Mesenchymal stem cell (in vitro differentiated cells and primary cell): ENCODE data around the gene NOP58.
A peak's percentile ranks its signal among the peaks of the same experiment; 100 is the strongest.
"Not testable (repeated sequence)": the region's sequence is repeated elsewhere in the genome, so short reads cannot be mapped to it uniquely, and the experiment has no call there.

Experiments used
- DNase-seq: peaks from one replicate; pipeline ENCODE4 v3.0.0-alpha.2; 2013
- H2AFZ ChIP-seq: one replicate; pipeline ENCODE4 v1.6.1; 2013; ENCODE audit warnings: low read depth, mild to moderate bottlenecking, control low read depth, inconsistent platforms, low read length, moderate library complexity
- H2AK5ac ChIP-seq: 2 replicates; pipeline ENCODE4 v1.6.1; 2013; ENCODE audit warnings: low read length, moderate library complexity, mild to moderate bottlenecking, inconsistent platforms; ENCODE audit not compliant: severe bottlenecking
- H2BK120ac ChIP-seq: one replicate; pipeline ENCODE4 v1.6.1; 2013; ENCODE audit warnings: low read depth, mild to moderate bottlenecking, inconsistent platforms, low read length, moderate library complexity
- H2BK12ac ChIP-seq, 2 experiments: one replicate each; pipeline ENCODE4 v1.6.1; 2013; ENCODE audit warnings: inconsistent platforms in 2 of 2, low read length in 2 of 2, mild to moderate bottlenecking in 2 of 2, moderate library complexity in 2 of 2, control low read depth in 1 of 2
- H2BK15ac ChIP-seq: one replicate; pipeline ENCODE4 v1.6.1; 2013; ENCODE audit warnings: mild to moderate bottlenecking, low read depth, inconsistent platforms; ENCODE audit not compliant: poor library complexity, severe bottlenecking
- H2BK5ac ChIP-seq: 2 replicates; pipeline ENCODE4 v1.6.1; 2013; ENCODE audit warnings: low read depth, mild to moderate bottlenecking, low read length, control low read depth, inconsistent platforms; ENCODE audit not compliant: poor library complexity, severe bottlenecking
- H3K14ac ChIP-seq, 2 experiments: one replicate each; pipeline ENCODE4 v1.6.1; 2013; ENCODE audit warnings: inconsistent platforms in 2 of 2, low read length in 2 of 2, control low read depth in 1 of 2, mild to moderate bottlenecking in 1 of 2, moderate library complexity in 1 of 2
- H3K18ac ChIP-seq, 2 experiments: one replicate each; pipeline ENCODE4 v1.6.1; 2013; ENCODE audit warnings: inconsistent platforms in 2 of 2, low read length in 2 of 2, control low read depth in 1 of 2, low read depth in 1 of 2, mild to moderate bottlenecking in 1 of 2
- H3K23ac ChIP-seq, 2 experiments: one replicate each; pipeline ENCODE4 v1.6.1; 2013; ENCODE audit warnings: inconsistent platforms in 2 of 2, low read length in 2 of 2, mild to moderate bottlenecking in 2 of 2, moderate library complexity in 2 of 2, control low read depth in 1 of 2
- H3K27ac ChIP-seq: 2 replicates; pipeline ENCODE4 v1.5.1; 2013; ENCODE audit warnings: mild to moderate bottlenecking, moderate library complexity, low read length, control low read depth, inconsistent platforms; ENCODE audit not compliant: poor library complexity, severe bottlenecking
- H3K27me3 ChIP-seq, 2 experiments: 2 replicates each; pipeline versions ENCODE4 v1.6.1 to v1.7.0; 2013; ENCODE audit warnings: low read length in 2 of 2, mild to moderate bottlenecking in 2 of 2, moderate library complexity in 2 of 2, control low read depth in 1 of 2, inconsistent platforms in 1 of 2; ENCODE audit not compliant: control insufficient read depth in 1 of 2, insufficient read depth in 1 of 2
- H3K36me3 ChIP-seq, 2 experiments: 2 replicates each; pipeline versions ENCODE4 v1.6.1 to v1.7.0; 2013; ENCODE audit warnings: low read length in 2 of 2, control low read depth in 1 of 2, inconsistent platforms in 1 of 2, low read depth in 1 of 2, mild to moderate bottlenecking in 1 of 2; ENCODE audit not compliant: insufficient read depth in 2 of 2, control insufficient read depth in 1 of 2
- H3K4ac ChIP-seq, 2 experiments: one replicate each; pipeline ENCODE4 v1.6.1; 2013; ENCODE audit warnings: inconsistent platforms in 2 of 2, low read length in 2 of 2, mild to moderate bottlenecking in 2 of 2, moderate library complexity in 2 of 2, control low read depth in 1 of 2, low read depth in 1 of 2
- H3K4me1 ChIP-seq: 2 replicates; pipeline ENCODE4 v1.6.1; 2013; ENCODE audit warnings: low read depth, low read length, control low read depth; ENCODE audit not compliant: control insufficient read depth, insufficient read depth
- H3K4me2 ChIP-seq: 2 replicates; pipeline ENCODE4 v1.6.1; 2013; ENCODE audit warnings: low read length, mild to moderate bottlenecking, inconsistent platforms; ENCODE audit not compliant: poor library complexity, severe bottlenecking
- H3K4me3 ChIP-seq, 2 experiments: 2 replicates each; pipeline versions ENCODE4 v1.5.1 to v1.7.0; 2013; ENCODE audit warnings: low read length in 2 of 2, mild to moderate bottlenecking in 2 of 2, control low read depth in 1 of 2, low read depth in 1 of 2; ENCODE audit not compliant: insufficient read depth in 1 of 2
- H3K79me1 ChIP-seq: replicated peaks from 2 replicates; pipeline ENCODE4 v1.6.1; 2013; ENCODE audit warnings: mild to moderate bottlenecking, control low read depth, low read length, inconsistent platforms; ENCODE audit not compliant: poor library complexity, severe bottlenecking
- H3K9ac ChIP-seq: 2 replicates; pipeline ENCODE4 v1.7.0; 2013; ENCODE audit warnings: mild to moderate bottlenecking, low read length, moderate library complexity
- H3K9me3 ChIP-seq: 2 replicates; pipeline ENCODE4 v1.7.0; 2013; ENCODE audit warnings: mild to moderate bottlenecking, low read length; ENCODE audit not compliant: control insufficient read depth
- H4K8ac ChIP-seq: one replicate; pipeline ENCODE4 v1.6.1; 2013; ENCODE audit warnings: inconsistent platforms, mild to moderate bottlenecking, low read length, moderate library complexity
- H4K91ac ChIP-seq: one replicate; pipeline ENCODE4 v1.6.1; 2013; ENCODE audit warnings: mild to moderate bottlenecking, low read length, inconsistent platforms
- WGBS: methylation state at CpG from one replicate; pipeline ENCODE4 v1.1.7; 2013; ENCODE audit warnings: mixed read lengths; 5-methylcytosine and 5-hydroxymethylcytosine counted together

Gene NOP58

GRCh38 chr2:202317080-202317857, 51.7 kb downstream of the NOP58 start:
- Histone ChIP-seq H3K4me2 (no peak overlapping the region), H3K9ac (no peak overlapping the region), H3K18ac (no peak overlapping the region), H4K91ac (no peak overlapping the region), H3K4me1 (no peaks in the 10 kb centered on the region), H2BK120ac (no peak overlapping the region), H2BK5ac (no peak overlapping the region), H3K4me3 (no peak overlapping the region), H2AFZ (no peak overlapping the region), H2AK5ac (no peak overlapping the region), H3K14ac (no peak overlapping the region), H3K4ac (no peak overlapping the region), H2BK12ac (no peak overlapping the region), H2BK15ac (no peak overlapping the region), H3K23ac (no peak overlapping the region), H3K27me3 (no peaks in the 10 kb centered on the region), H3K36me3 (peaks cover 3 to 17% of the 10 kb centered on the region in 2 experiments), H4K8ac (no peak overlapping the region), H3K79me1 (no peaks in the 10 kb centered on the region), H3K9me3 (no peaks in the 10 kb centered on the region), H3K27ac (no peak overlapping the region)
- peak; percentile 63 for DNase-seq
- 46% methylated on average over 5 of the region's 6 CpGs for WGBS

GRCh38 chr2:202320362-202320761, 54.8 kb downstream of the NOP58 start:
- H3K4me2 ChIP-seq, H2AK5ac ChIP-seq, H3K18ac ChIP-seq, H2BK120ac ChIP-seq, H3K14ac ChIP-seq, H3K27me3 ChIP-seq, H2BK12ac ChIP-seq, H2BK5ac ChIP-seq, H3K23ac ChIP-seq, H2AFZ ChIP-seq, H2BK15ac ChIP-seq, H3K9me3 ChIP-seq, H3K79me1 ChIP-seq, H3K9ac ChIP-seq, H3K4ac ChIP-seq, H3K27ac ChIP-seq, H4K8ac ChIP-seq, H4K91ac ChIP-seq, H3K4me3 ChIP-seq, DNase-seq, H3K4me1 ChIP-seq: not testable (repeated sequence)
- H3K36me3 ChIP-seq = peaks cover 0 to 41% of the 10 kb centered on the region in 2 experiments
- 100% methylated on average over 3 of the region's 3 CpGs for WGBS

- H2BK12ac ChIP-seq = no peak overlapping the region
- 97% methylated on average over 3 of the region's 3 CpGs for WGBS
- no peak overlapping the region for H2BK120ac ChIP-seq
- no peak overlapping the region for H3K14ac ChIP-seq
- H3K4ac ChIP-seq = no peak overlapping the region
- no peak overlapping the region for H3K4me3 ChIP-seq
- H2AK5ac ChIP-seq = no peak overlapping the region
- H3K9ac ChIP-seq = no peak overlapping the region
- no peaks in the 10 kb centered on the region for H3K27me3 ChIP-seq
- H3K23ac ChIP-seq = no peak overlapping the region
- no peaks in the 10 kb centered on the region for H3K79me1 ChIP-seq
- H3K9me3 ChIP-seq = no peaks in the 10 kb centered on the region
- no peak overlapping the region for H3K4me2 ChIP-seq
- H3K4me1 ChIP-seq = no peaks in the 10 kb centered on the region
- H2BK15ac ChIP-seq = no peak overlapping the region
- no peak overlapping the region for H4K8ac ChIP-seq
- no peak overlapping the region for H2AFZ ChIP-seq
- no peak overlapping the region for H4K91ac ChIP-seq
- H3K18ac ChIP-seq = no peak overlapping the region
- H2BK5ac ChIP-seq = no peak overlapping the region
- DNase-seq = no peak
- no peak overlapping the region for H3K27ac ChIP-seq
- H3K36me3 ChIP-seq = peaks cover 0 to 44% of the 10 kb centered on the region in 2 experiments
Measured at GRCh38 chr2:202322435-202322834, 56.9 kb downstream of the NOP58 start.

GRCh38 chr2:202327858-202328257, 62.3 kb downstream of the NOP58 start:
- H3K4me1 ChIP-seq = no peaks in the 10 kb centered on the region
- no peak overlapping the region for H2BK12ac ChIP-seq
- H3K79me1 ChIP-seq = no peaks in the 10 kb centered on the region
- H3K36me3 ChIP-seq = peaks cover 0 to 25% of the 10 kb centered on the region in 2 experiments
- H3K4ac ChIP-seq = no peak overlapping the region
- no peak overlapping the region for H2AK5ac ChIP-seq
- H2BK120ac ChIP-seq = no peak overlapping the region
- no peak overlapping the region for H3K9ac ChIP-seq
- no peak overlapping the region for H4K8ac ChIP-seq
- H2AFZ ChIP-seq = no peak overlapping the region
- no peak overlapping the region for H4K91ac ChIP-seq
- DNase-seq = no peak
- 100% methylated on average over 1 of the region's 1 CpG for WGBS
- no peak overlapping the region for H3K23ac ChIP-seq
- H3K18ac ChIP-seq = no peak overlapping the region
- no peak overlapping the region for H3K4me2 ChIP-seq
- no peak overlapping the region for H3K4me3 ChIP-seq
- H3K9me3 ChIP-seq = no peaks in the 10 kb centered on the region
- H2BK15ac ChIP-seq = no peak overlapping the region
- H2BK5ac ChIP-seq = no peak overlapping the region
- no peak overlapping the region for H3K27ac ChIP-seq
- H3K27me3 ChIP-seq = no peaks in the 10 kb centered on the region
- H3K14ac ChIP-seq = no peak overlapping the region
